NCI-H2227 treated with DMSO at 0.1 percent for 48 hours (cell line): ENCODE measurements around the gene CYP11A1.

ENCODE experiments used
- DNase-seq: peaks from one replicate; lab custom pipeline; 2025; lab: John Stamatoyannopoulos, UW

Gene CYP11A1

GRCh38 chr15:74367296-74367854 is at the start of gene CYP11A1:
Gene CYP11A1, minus strand, starts transcription at chr15:74367646. Its CDS starts 61 bp downstream, at chr15:74367585.
- no peak for DNase-seq

- no peak for DNase-seq
Measured at GRCh38 chr15:74417225-74417624, 49.8 kb upstream of the CYP11A1 start.

GRCh38 chr15:74415966-74416916 is 48.8 kb upstream of the CYP11A1 start:
- DNase-seq = no peak

- DNase-seq = no peak
Measured at GRCh38 chr15:74414603-74415338, 47.3 kb upstream of the CYP11A1 start.

GRCh38 chr15:74414081-74414580 is 46.7 kb upstream of the CYP11A1 start:
- no peak for DNase-seq

- no peak for DNase-seq
Measured at GRCh38 chr15:74413350-74414080, 46.1 kb upstream of the CYP11A1 start.

GRCh38 chr15:74412159-74412558 is 44.7 kb upstream of the CYP11A1 start:
- DNase-seq = no peak

- DNase-seq = no peak
Measured at GRCh38 chr15:74411686-74412085, 44.2 kb upstream of the CYP11A1 start.

- no peak for DNase-seq
Measured at GRCh38 chr15:74410502-74410901, 43.1 kb upstream of the CYP11A1 start.

GRCh38 chr15:74409225-74409624 is 41.8 kb upstream of the CYP11A1 start:
- no peak for DNase-seq

GRCh38 chr15:74408815-74409214 is 41.4 kb upstream of the CYP11A1 start:
- DNase-seq = no peak

GRCh38 chr15:74408385-74408784 is 40.9 kb upstream of the CYP11A1 start:
- DNase-seq = no peak

GRCh38 chr15:74406992-74407705 is 39.7 kb upstream of the CYP11A1 start:
- no peak for DNase-seq

GRCh38 chr15:74406517-74406916 is 39.1 kb upstream of the CYP11A1 start:
- no peak for DNase-seq

GRCh38 chr15:74405823-74406222 is 38.4 kb upstream of the CYP11A1 start:
- no peak for DNase-seq

- no peak for DNase-seq
Measured at GRCh38 chr15:74403991-74404563, 36.6 kb upstream of the CYP11A1 start.

GRCh38 chr15:74403588-74403919 is 36.1 kb upstream of the CYP11A1 start:
- no peak for DNase-seq

GRCh38 chr15:74402873-74403587 is 35.6 kb upstream of the CYP11A1 start:
- no peak for DNase-seq

GRCh38 chr15:74402337-74402841 is 34.9 kb upstream of the CYP11A1 start:
- DNase-seq = no peak
